HepG2 (cell line): ENCODE data around the gene RNF126. TPM values are rescaled to one million over a fixed set of nuclear protein-coding genes. Genes with fewer than 3 reads are reported as not detected.

Source experiments
- ADNP ChIP-seq: sonication (generic); formaldehyde crosslinking; IDR thresholded peaks from 2 replicates; pipeline ENCODE4 v1.4.0; 2020; ENCODE audit warnings: missing genetic modification reagents
- CREM ChIP-seq, 2 experiments: sonication (generic) in 1 of 2; formaldehyde crosslinking in 1 of 2; IDR thresholded peaks; 2 replicates each; pipeline versions ENCODE4 v1.4.0 to v1.6.1; 2016 to 2020; ENCODE audit warnings: antibody characterized with exemption in 1 of 2, mild to moderate bottlenecking in 1 of 2, missing genetic modification reagents in 1 of 2
- EZH2 ChIP-seq: conservative IDR thresholded peaks from 2 replicates; pipeline ENCODE4 v1.6.1; 2012; ENCODE audit warnings: mild to moderate bottlenecking, low read depth, low read length, moderate library complexity
- HOXA9 ChIP-seq: sonication (generic); formaldehyde crosslinking; IDR thresholded peaks from 2 replicates; pipeline ENCODE4 v1.8.1; 2022; ENCODE audit warnings: missing genetic modification reagents, mild to moderate bottlenecking, moderate library complexity, borderline replicate concordance
- MIER2 ChIP-seq: IDR thresholded peaks from 2 replicates; pipeline ENCODE4 v1.6.1; 2016; ENCODE audit warnings: missing biosample characterization, missing genetic modification reagents
- NFIB ChIP-seq: sonication (generic); formaldehyde crosslinking; IDR thresholded peaks from 2 replicates; pipeline ENCODE4 v1.9.0; 2021; ENCODE audit warnings: missing genetic modification reagents, mild to moderate bottlenecking, borderline replicate concordance
- SMARCC2 ChIP-seq: fragments of 450-650 bp; IDR thresholded peaks from 2 replicates; pipeline ENCODE4 v1.6.1; 2017; ENCODE audit warnings: antibody characterized with exemption, mild to moderate bottlenecking
- THAP9 ChIP-seq: sonication (generic); formaldehyde crosslinking; IDR thresholded peaks from 2 replicates; pipeline ENCODE4; 2020; ENCODE audit warnings: missing genetic modification reagents, mild to moderate bottlenecking, borderline replicate concordance
- ZBTB38 ChIP-seq: sonication (generic); formaldehyde crosslinking; IDR thresholded peaks from 2 replicates; pipeline ENCODE4 v1.5.1; 2020; ENCODE audit warnings: mild to moderate bottlenecking, missing genetic modification reagents
- ZNF333 ChIP-seq: sonication (generic); formaldehyde crosslinking; IDR thresholded peaks from 2 replicates; pipeline ENCODE4 v1.4.0; 2020; ENCODE audit warnings: mild to moderate bottlenecking, missing genetic modification reagents, borderline replicate concordance
- ZNF501 ChIP-seq: sonication (generic); formaldehyde crosslinking; IDR thresholded peaks from 2 replicates; pipeline ENCODE4 v1.5.1; 2020; ENCODE audit warnings: mild to moderate bottlenecking, moderate library complexity, missing genetic modification reagents
- polyA plus RNA-seq, 8 experiments: library from polyadenylated mRNA; depleted of rRNA in 3 of 8; stranded (reverse) in 7 of 8; unstranded in 1 of 8; fragments of >200 nt; fragmentation: Illumina TruSeq in 4 of 8; extraction: Trizol in 4 of 8; gene quantifications; 2 replicates each; pipeline versions ENCODE4 v1.2.1 to v1.2.3, GENCODE V29; 2011 to 2016; ENCODE audit warnings: low read depth in 4 of 8, missing spikeins in 1 of 8, mixed read lengths in 1 of 8; ENCODE audit not compliant: insufficient read depth in 1 of 8
- total RNA-seq, 5 experiments: library from RNA; depleted of rRNA; stranded (reverse); fragments of >200 nt; fragmentation: Illumina TruSeq; extraction: Trizol; gene quantifications; 2 replicates each; pipeline ENCODE4 v1.2.3, GENCODE V29; 2016; ENCODE audit warnings: low read depth in 1 of 5
- TF ChIP-seq, protein P1 (sequence below): sonication (generic); formaldehyde crosslinking; IDR thresholded peaks from 2 replicates; pipeline ENCODE4 v1.4.0; 2020; ENCODE audit warnings: mild to moderate bottlenecking, missing genetic modification reagents
- TF ChIP-seq, protein P2 (sequence below): sonication (generic); formaldehyde crosslinking; IDR thresholded peaks from 2 replicates; pipeline ENCODE4 v1.4.0; 2020; ENCODE audit warnings: missing genetic modification reagents, mild to moderate bottlenecking, borderline replicate concordance
- TF ChIP-seq, protein P3 (sequence below): sonication (generic); formaldehyde crosslinking; IDR thresholded peaks from 2 replicates; pipeline ENCODE4 v1.5.1; 2020; ENCODE audit warnings: missing genetic modification reagents, mild to moderate bottlenecking, borderline replicate concordance
- TF ChIP-seq, protein P4 (sequence below): sonication (generic); formaldehyde crosslinking; IDR thresholded peaks from 2 replicates; pipeline ENCODE4 v1.5.0; 2020; ENCODE audit warnings: missing genetic modification reagents
- TF ChIP-seq, protein P5 (sequence below): sonication (generic); formaldehyde crosslinking; IDR thresholded peaks from 2 replicates; pipeline ENCODE4 v1.8.0; 2022; ENCODE audit warnings: missing genetic modification reagents, mild to moderate bottlenecking, borderline replicate concordance

Gene RNF126
- total and polyA plus RNA-seq, 2 of the 13 experiments (the other 11 are each of a cell fraction or from before 2014, with no cell fraction given) = 23.2 to 34.0 TPM

GRCh38 chr19:633068-633785 lies 29.8 kb downstream of the RNF126 start, which contains the start of gene POLRMT (continued):
- TF ChIP-seq, protein P1, sequence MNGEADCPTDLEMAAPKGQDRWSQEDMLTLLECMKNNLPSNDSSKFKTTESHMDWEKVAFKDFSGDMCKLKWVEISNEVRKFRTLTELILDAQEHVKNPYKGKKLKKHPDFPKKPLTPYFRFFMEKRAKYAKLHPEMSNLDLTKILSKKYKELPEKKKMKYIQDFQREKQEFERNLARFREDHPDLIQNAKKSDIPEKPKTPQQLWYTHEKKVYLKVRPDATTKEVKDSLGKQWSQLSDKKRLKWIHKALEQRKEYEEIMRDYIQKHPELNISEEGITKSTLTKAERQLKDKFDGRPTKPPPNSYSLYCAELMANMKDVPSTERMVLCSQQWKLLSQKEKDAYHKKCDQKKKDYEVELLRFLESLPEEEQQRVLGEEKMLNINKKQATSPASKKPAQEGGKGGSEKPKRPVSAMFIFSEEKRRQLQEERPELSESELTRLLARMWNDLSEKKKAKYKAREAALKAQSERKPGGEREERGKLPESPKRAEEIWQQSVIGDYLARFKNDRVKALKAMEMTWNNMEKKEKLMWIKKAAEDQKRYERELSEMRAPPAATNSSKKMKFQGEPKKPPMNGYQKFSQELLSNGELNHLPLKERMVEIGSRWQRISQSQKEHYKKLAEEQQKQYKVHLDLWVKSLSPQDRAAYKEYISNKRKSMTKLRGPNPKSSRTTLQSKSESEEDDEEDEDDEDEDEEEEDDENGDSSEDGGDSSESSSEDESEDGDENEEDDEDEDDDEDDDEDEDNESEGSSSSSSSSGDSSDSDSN (CRISPR knock-in tag) = no peak; the same call in 1 of the 2 replicates
- TF ChIP-seq CREM (IDR thresholded peaks at IDR 0.05) (peak; percentile 77), CREM (CRISPR knock-in tag; IDR thresholded peaks at IDR 0.05) (no peak), EZH2 (no peak), ADNP (no peak), ZBTB38 (CRISPR knock-in tag) (no peak), HOXA9 (CRISPR knock-in tag) (no peak), NFIB (no peak), SMARCC2 (no peak), ZNF333 (no peak), MIER2 (CRISPR knock-in tag) (no peak), THAP9 (CRISPR knock-in tag) (no peak), ZNF501 (CRISPR knock-in tag) (no peak)
- TF ChIP-seq, protein P2, sequence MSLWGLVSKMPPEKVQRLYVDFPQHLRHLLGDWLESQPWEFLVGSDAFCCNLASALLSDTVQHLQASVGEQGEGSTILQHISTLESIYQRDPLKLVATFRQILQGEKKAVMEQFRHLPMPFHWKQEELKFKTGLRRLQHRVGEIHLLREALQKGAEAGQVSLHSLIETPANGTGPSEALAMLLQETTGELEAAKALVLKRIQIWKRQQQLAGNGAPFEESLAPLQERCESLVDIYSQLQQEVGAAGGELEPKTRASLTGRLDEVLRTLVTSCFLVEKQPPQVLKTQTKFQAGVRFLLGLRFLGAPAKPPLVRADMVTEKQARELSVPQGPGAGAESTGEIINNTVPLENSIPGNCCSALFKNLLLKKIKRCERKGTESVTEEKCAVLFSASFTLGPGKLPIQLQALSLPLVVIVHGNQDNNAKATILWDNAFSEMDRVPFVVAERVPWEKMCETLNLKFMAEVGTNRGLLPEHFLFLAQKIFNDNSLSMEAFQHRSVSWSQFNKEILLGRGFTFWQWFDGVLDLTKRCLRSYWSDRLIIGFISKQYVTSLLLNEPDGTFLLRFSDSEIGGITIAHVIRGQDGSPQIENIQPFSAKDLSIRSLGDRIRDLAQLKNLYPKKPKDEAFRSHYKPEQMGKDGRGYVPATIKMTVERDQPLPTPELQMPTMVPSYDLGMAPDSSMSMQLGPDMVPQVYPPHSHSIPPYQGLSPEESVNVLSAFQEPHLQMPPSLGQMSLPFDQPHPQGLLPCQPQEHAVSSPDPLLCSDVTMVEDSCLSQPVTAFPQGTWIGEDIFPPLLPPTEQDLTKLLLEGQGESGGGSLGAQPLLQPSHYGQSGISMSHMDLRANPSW (CRISPR knock-in tag) = 0 out of 2 replicates have a peak, but pooled peaks have one; percentile 35
- TF ChIP-seq, protein P3, sequence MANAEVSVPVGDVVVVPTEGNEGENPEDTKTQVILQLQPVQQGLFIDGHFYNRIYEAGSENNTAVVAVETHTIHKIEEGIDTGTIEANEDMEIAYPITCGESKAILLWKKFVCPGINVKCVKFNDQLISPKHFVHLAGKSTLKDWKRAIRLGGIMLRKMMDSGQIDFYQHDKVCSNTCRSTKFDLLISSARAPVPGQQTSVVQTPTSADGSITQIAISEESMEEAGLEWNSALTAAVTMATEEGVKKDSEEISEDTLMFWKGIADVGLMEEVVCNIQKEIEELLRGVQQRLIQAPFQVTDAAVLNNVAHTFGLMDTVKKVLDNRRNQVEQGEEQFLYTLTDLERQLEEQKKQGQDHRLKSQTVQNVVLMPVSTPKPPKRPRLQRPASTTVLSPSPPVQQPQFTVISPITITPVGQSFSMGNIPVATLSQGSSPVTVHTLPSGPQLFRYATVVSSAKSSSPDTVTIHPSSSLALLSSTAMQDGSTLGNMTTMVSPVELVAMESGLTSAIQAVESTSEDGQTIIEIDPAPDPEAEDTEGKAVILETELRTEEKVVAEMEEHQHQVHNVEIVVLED (CRISPR knock-in tag) = peak; percentile 81; the same call in 1 of the 2 replicates
- TF ChIP-seq, protein P4, sequence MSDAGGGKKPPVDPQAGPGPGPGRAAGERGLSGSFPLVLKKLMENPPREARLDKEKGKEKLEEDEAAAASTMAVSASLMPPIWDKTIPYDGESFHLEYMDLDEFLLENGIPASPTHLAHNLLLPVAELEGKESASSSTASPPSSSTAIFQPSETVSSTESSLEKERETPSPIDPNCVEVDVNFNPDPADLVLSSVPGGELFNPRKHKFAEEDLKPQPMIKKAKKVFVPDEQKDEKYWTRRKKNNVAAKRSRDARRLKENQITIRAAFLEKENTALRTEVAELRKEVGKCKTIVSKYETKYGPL (CRISPR knock-in tag) = peak; percentile 35; the same call in 1 of the 2 replicates
- TF ChIP-seq, protein P5, sequence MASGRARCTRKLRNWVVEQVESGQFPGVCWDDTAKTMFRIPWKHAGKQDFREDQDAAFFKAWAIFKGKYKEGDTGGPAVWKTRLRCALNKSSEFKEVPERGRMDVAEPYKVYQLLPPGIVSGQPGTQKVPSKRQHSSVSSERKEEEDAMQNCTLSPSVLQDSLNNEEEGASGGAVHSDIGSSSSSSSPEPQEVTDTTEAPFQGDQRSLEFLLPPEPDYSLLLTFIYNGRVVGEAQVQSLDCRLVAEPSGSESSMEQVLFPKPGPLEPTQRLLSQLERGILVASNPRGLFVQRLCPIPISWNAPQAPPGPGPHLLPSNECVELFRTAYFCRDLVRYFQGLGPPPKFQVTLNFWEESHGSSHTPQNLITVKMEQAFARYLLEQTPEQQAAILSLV = 0 out of 2 replicates have a peak, but pooled peaks have one; percentile 17
